Endothelial cell (in vitro differentiated cells): ENCODE results near the gene PIAS2. TPM values are rescaled to one million over a fixed set of nuclear protein-coding genes. Genes with fewer than 3 reads are reported as not detected.
A peak's percentile ranks its signal among the peaks of the same experiment; 100 is the strongest.

Experiments
- DNase-seq: peaks from one replicate; pipeline ENCODE4 v3.0.0; 2021; ENCODE audit warnings: low spot score
- H3K27ac Mint-ChIP-seq: one replicate; pipeline ENCODE4 v1.8.0; 2021; ENCODE audit warnings: mixed read lengths, inconsistent platforms; ENCODE audit not compliant: unreplicated experiment
- H3K27me3 Mint-ChIP-seq: one replicate; pipeline ENCODE4 v1.8.0; 2021; ENCODE audit warnings: mild to moderate bottlenecking, moderate library complexity, mixed read lengths, inconsistent platforms; ENCODE audit not compliant: unreplicated experiment
- H3K36me3 Mint-ChIP-seq: one replicate; pipeline ENCODE4 v1.8.0; 2021; ENCODE audit warnings: mild to moderate bottlenecking, low read depth, mixed read lengths, inconsistent platforms; ENCODE audit not compliant: unreplicated experiment
- H3K4me1 Mint-ChIP-seq: one replicate; pipeline ENCODE4 v1.8.0; 2021; ENCODE audit warnings: mild to moderate bottlenecking, mixed read lengths, inconsistent platforms; ENCODE audit not compliant: unreplicated experiment
- H3K4me3 Mint-ChIP-seq: one replicate; pipeline ENCODE4 v1.8.0; 2021; ENCODE audit warnings: mild to moderate bottlenecking, mixed read lengths, inconsistent platforms; ENCODE audit not compliant: unreplicated experiment
- H3K9me3 Mint-ChIP-seq: one replicate; pipeline ENCODE4 v1.8.0; 2021; ENCODE audit warnings: mixed read lengths, inconsistent platforms; ENCODE audit not compliant: unreplicated experiment
- CTCF ChIP-seq: fragments of 200-600 bp; sonication (generic); IDR thresholded peaks from one replicate; pipeline ENCODE4 v1.5.0; 2021; ENCODE audit warnings: antibody characterized with exemption; ENCODE audit not compliant: unreplicated experiment
- total RNA-seq: library from RNA; stranded (reverse); fragmentation: NEBNext Ultra II Directional; extraction: Animal tissue kit (Norgen Biotek cat#: 25700); gene quantifications from one replicate; pipeline ENCODE4 v1.2.1, GENCODE V29; 2021; ENCODE audit not compliant: unreplicated experiment

The PIAS2 gene
- total RNA-seq, 1 donor from 2014 or later, result 47.5 TPM

DNA sequence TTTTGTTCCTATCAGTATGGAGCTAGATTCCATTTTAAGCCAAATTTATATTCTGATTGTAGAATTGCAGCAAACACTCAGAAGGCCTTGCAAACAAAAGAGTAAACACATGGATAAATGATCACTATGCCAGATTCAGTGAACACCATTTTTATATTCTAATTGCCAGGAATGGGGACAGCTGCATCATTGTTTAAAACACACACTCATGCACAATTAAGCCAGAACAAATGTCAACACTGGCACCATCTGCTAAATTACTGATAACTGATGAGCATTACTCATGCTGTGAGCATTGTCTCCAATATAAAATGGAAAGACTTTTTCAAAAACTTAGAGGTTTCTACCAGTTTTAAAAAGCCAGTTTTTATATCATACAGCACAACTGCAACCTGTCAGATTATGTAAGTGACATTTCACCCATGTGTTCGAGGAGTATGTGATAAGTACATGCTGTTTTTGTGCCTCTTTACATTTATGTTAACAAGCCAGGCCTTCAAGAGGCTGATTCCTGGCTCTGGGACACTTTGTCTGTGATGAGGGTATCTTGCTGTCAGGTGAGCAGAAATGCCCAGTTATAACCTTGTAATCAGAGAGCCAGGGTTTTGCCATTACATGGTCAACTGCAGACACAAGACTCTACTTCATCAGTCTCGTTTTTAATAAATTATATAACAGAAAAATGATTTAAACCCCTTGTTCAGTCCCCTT is 156.1 kb downstream of the PIAS2 start:
- H3K27ac Mint-ChIP-seq, result no peak overlapping the region
- TF ChIP-seq CTCF, result no peak
- DNase-seq, result no peak
- no peaks in the 10 kb centered on the region for H3K9me3 Mint-ChIP-seq
- H3K27me3 Mint-ChIP-seq, result peaks cover 5% of the 10 kb centered on the region
- H3K4me1 Mint-ChIP-seq, result peaks cover 5% of the 10 kb centered on the region
- no peak overlapping the region for H3K4me3 Mint-ChIP-seq
- no peaks in the 10 kb centered on the region for H3K36me3 Mint-ChIP-seq

DNA sequence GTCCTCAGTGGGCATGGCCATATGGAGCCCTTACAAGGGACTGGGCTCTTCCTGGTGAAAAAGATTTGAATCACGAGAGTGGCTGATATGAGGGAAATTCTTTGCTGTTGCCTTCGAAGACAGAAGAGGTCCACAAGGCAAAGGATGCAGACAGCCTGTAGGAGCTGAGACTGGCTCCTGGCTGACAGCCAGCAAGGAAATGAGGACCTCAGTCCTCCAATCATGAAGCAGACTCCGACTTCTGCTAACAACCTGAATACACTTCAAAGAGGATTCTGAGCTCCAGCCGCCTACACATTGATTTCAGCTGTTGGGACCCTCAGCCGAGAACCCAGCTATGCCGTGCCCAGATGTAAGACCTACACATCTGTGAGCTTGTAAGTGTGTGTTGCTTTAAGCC is 157.4 kb downstream of the PIAS2 start:
- no peak overlapping the region for H3K4me3 Mint-ChIP-seq
- no peak for TF ChIP-seq CTCF
- peaks cover 14% of the 10 kb centered on the region for H3K27me3 Mint-ChIP-seq

GRCh38 chr18:46756559-46757201 is 160.6 kb downstream of the PIAS2 start, which contains the start of gene ST8SIA5:
Gene ST8SIA5, minus strand, starts transcription at chr18:46757053. Its CDS starts 545 bp downstream, at chr18:46756508.
- Mint-ChIP-seq H3K4me3 (peak within 1 kb of the TSS; percentile 90), H3K27ac (no peak within 1 kb of the TSS), H3K36me3 (no peaks in the 10 kb centered on the region), H3K9me3 (no peaks in the 10 kb centered on the region), H3K27me3 (peaks cover 19% of the 10 kb centered on the region), H3K4me1 (peaks cover 5% of the 10 kb centered on the region)
- no peak for TF ChIP-seq CTCF
- peak; percentile 31 for DNase-seq

More for the DNA sequence above, 157.4 kb downstream of the PIAS2 start:
- no peaks in the 10 kb centered on the region for H3K9me3 Mint-ChIP-seq
- no peaks in the 10 kb centered on the region for H3K36me3 Mint-ChIP-seq
- no peak overlapping the region for H3K27ac Mint-ChIP-seq
- peaks cover 5% of the 10 kb centered on the region for H3K4me1 Mint-ChIP-seq
- no peak for DNase-seq

- H3K9me3 Mint-ChIP-seq, result no peaks in the 10 kb centered on the region
- no peak for TF ChIP-seq CTCF
- no peak for DNase-seq
- H3K27me3 Mint-ChIP-seq, result peaks cover 19% of the 10 kb centered on the region
- H3K4me3 Mint-ChIP-seq, result peak overlapping the region; percentile 62
- peaks cover 5% of the 10 kb centered on the region for H3K4me1 Mint-ChIP-seq
- no peaks in the 10 kb centered on the region for H3K36me3 Mint-ChIP-seq
- H3K27ac Mint-ChIP-seq, result no peak overlapping the region
These were observed 161.2 kb downstream of the PIAS2 start for GRCh38 chr18:46756025-46756558.
